T-helper 9 cell (primary cell): ENCODE measurements around the gene ZFYVE9.
"Not testable (repeated sequence)": the region's sequence is repeated elsewhere in the genome, so short reads cannot be mapped to it uniquely, and the experiment has no call there.

ENCODE experiments used
- DNase-seq: peaks from one replicate; pipeline ENCODE4 v3.0.0-alpha.2; 2020

The ZFYVE9 gene

GRCh38 chr1:52192436-52192835, 50.5 kb downstream of the ZFYVE9 start:
- no peak for DNase-seq

- no peak for DNase-seq
These were observed 52.1 kb downstream of the ZFYVE9 start for GRCh38 chr1:52193985-52194384.

- DNase-seq: no peak
These were observed 53.3 kb downstream of the ZFYVE9 start for GRCh38 chr1:52195161-52195560.

GRCh38 chr1:52203935-52204625, 62.2 kb downstream of the ZFYVE9 start:
- no peak for DNase-seq

- no peak for DNase-seq
These were observed 62.8 kb downstream of the ZFYVE9 start for GRCh38 chr1:52204696-52205095.

- DNase-seq: not testable (repeated sequence)
These were observed 64.8 kb downstream of the ZFYVE9 start for GRCh38 chr1:52206686-52207085.

GRCh38 chr1:52209429-52209828, 67.5 kb downstream of the ZFYVE9 start:
- DNase-seq: no peak

GRCh38 chr1:52210044-52210443, 68.2 kb downstream of the ZFYVE9 start:
- no peak for DNase-seq

GRCh38 chr1:52216907-52217458, 75.1 kb downstream of the ZFYVE9 start:
- DNase-seq: no peak

GRCh38 chr1:52225174-52225573, 83.3 kb downstream of the ZFYVE9 start:
- no peak for DNase-seq

- DNase-seq: no peak
These were observed 87.6 kb downstream of the ZFYVE9 start for GRCh38 chr1:52229494-52229893.

- DNase-seq: no peak
These were observed 91.6 kb downstream of the ZFYVE9 start for GRCh38 chr1:52233463-52233862.

- no peak for DNase-seq
These were observed 92.1 kb downstream of the ZFYVE9 start for GRCh38 chr1:52234014-52234413.

GRCh38 chr1:52234708-52235107, 92.8 kb downstream of the ZFYVE9 start:
- no peak for DNase-seq

GRCh38 chr1:52235646-52236045, 93.8 kb downstream of the ZFYVE9 start:
- no peak for DNase-seq

- DNase-seq: no peak
These were observed 95.5 kb downstream of the ZFYVE9 start for GRCh38 chr1:52237430-52237829.

- DNase-seq: no peak
These were observed 96.6 kb downstream of the ZFYVE9 start for GRCh38 chr1:52238474-52238873.

- no peak for DNase-seq
These were observed 97.2 kb downstream of the ZFYVE9 start for GRCh38 chr1:52238887-52239707.

- DNase-seq: no peak
These were observed 97.8 kb downstream of the ZFYVE9 start for GRCh38 chr1:52239708-52240001.

GRCh38 chr1:52240592-52241210, 98.8 kb downstream of the ZFYVE9 start:
- no peak for DNase-seq

GRCh38 chr1:52243221-52243987, 101.5 kb downstream of the ZFYVE9 start:
- no peak for DNase-seq

GRCh38 chr1:52249831-52250230, 107.9 kb downstream of the ZFYVE9 start:
- DNase-seq: no peak

GRCh38 chr1:52253421-52253820, 111.5 kb downstream of the ZFYVE9 start:
- no peak for DNase-seq
